H7 (cell line): ENCODE results near the gene AKR7A2. TPM values are rescaled to one million over a fixed set of nuclear protein-coding genes. Genes with fewer than 3 reads are reported as not detected.
A peak's percentile ranks its signal among the peaks of the same experiment; 100 is the strongest.

Experiments
- DNase-seq: peaks from one replicate; pipeline ENCODE4 v3.0.0; 2012
- H3K27me3 ChIP-seq: 2 replicates; pipeline ENCODE4 v1.6.0; 2011; ENCODE audit warnings: mild to moderate bottlenecking, low read length; ENCODE audit not compliant: control insufficient read depth, insufficient read depth
- H3K36me3 ChIP-seq: replicated peaks from 2 replicates; pipeline ENCODE4 v1.5.1; 2011; ENCODE audit warnings: low read length; ENCODE audit not compliant: control insufficient read depth, insufficient read depth
- H3K4me3 ChIP-seq: 2 replicates; pipeline ENCODE4 v1.5.1; 2011; ENCODE audit warnings: low read depth, mild to moderate bottlenecking, control low read depth, low read length, moderate library complexity; ENCODE audit not compliant: insufficient read depth
- total RNA-seq: library from RNA; depleted of rRNA; stranded (reverse); fragments of >200 nt; shearing (Covaris generic); gene quantifications from 2 replicates; pipeline ENCODE4 v1.2.3, GENCODE V29; 2014

Gene AKR7A2
- total RNA-seq, 1 experiment from 2014 or later, result 92.4 TPM

GRCh38 chr1:19338323-19338762 is 26.4 kb upstream of the AKR7A2 start:
- DNase-seq, result peak; percentile 93
- H3K4me3 ChIP-seq, result peak overlapping the region; percentile 14

GRCh38 chr1:19337289-19337688 is 25.3 kb upstream of the AKR7A2 start:
- DNase-seq, result no peak
- peaks cover 5% of the 10 kb centered on the region for H3K36me3 ChIP-seq
- no peak overlapping the region for H3K4me3 ChIP-seq
- H3K27me3 ChIP-seq, result no peaks in the 10 kb centered on the region

More at GRCh38 chr1:19338323-19338762, 26.4 kb upstream of the AKR7A2 start:
- H3K36me3 ChIP-seq, result peaks cover 5% of the 10 kb centered on the region
- H3K27me3 ChIP-seq, result no peaks in the 10 kb centered on the region

GRCh38 chr1:19336543-19336942 is 24.6 kb upstream of the AKR7A2 start:
- Histone ChIP-seq H3K27me3 (no peaks in the 10 kb centered on the region), H3K4me3 (no peak overlapping the region), H3K36me3 (peaks cover 5% of the 10 kb centered on the region)
- DNase-seq, result no peak

- H3K4me3 ChIP-seq, result no peak overlapping the region
- H3K36me3 ChIP-seq, result no peaks in the 10 kb centered on the region
- DNase-seq, result no peak
- H3K27me3 ChIP-seq, result no peaks in the 10 kb centered on the region
Observed at GRCh38 chr1:19333587-19334354, 21.8 kb upstream of the AKR7A2 start.

GRCh38 chr1:19332832-19333231 is 20.9 kb upstream of the AKR7A2 start:
- no peaks in the 10 kb centered on the region for H3K27me3 ChIP-seq
- DNase-seq, result no peak
- no peak overlapping the region for H3K4me3 ChIP-seq
- H3K36me3 ChIP-seq, result peaks cover 1% of the 10 kb centered on the region; the same call in 1 of the 2 replicates

GRCh38 chr1:19331262-19331878 is 19.4 kb upstream of the AKR7A2 start:
- no peak overlapping the region for H3K4me3 ChIP-seq
- no peak for DNase-seq
- peaks cover 6% of the 10 kb centered on the region for H3K36me3 ChIP-seq
- no peaks in the 10 kb centered on the region for H3K27me3 ChIP-seq

- H3K36me3 ChIP-seq, result peaks cover 9% of the 10 kb centered on the region
Observed at GRCh38 chr1:19330449-19331135, 18.6 kb upstream of the AKR7A2 start.

GRCh38 chr1:19329611-19330010 is 17.7 kb upstream of the AKR7A2 start:
- DNase-seq, result no peak
- Histone ChIP-seq H3K27me3 (no peaks in the 10 kb centered on the region), H3K4me3 (no peak overlapping the region)

More at GRCh38 chr1:19330449-19331135, 18.6 kb upstream of the AKR7A2 start:
- no peak for DNase-seq
- no peak overlapping the region for H3K4me3 ChIP-seq
- H3K27me3 ChIP-seq, result no peaks in the 10 kb centered on the region

GRCh38 chr1:19329188-19329587 is 17.2 kb upstream of the AKR7A2 start:
- Histone ChIP-seq H3K27me3 (no peaks in the 10 kb centered on the region), H3K36me3 (peaks cover 10% of the 10 kb centered on the region), H3K4me3 (no peak overlapping the region)
- no peak for DNase-seq

More at GRCh38 chr1:19329611-19330010, 17.7 kb upstream of the AKR7A2 start:
- H3K36me3 ChIP-seq, result peaks cover 10% of the 10 kb centered on the region

- Histone ChIP-seq H3K27me3 (no peaks in the 10 kb centered on the region), H3K36me3 (peaks cover 12% of the 10 kb centered on the region), H3K4me3 (no peak overlapping the region)
- DNase-seq, result no peak
Observed at GRCh38 chr1:19328486-19328885, 16.5 kb upstream of the AKR7A2 start.

GRCh38 chr1:19327736-19328135 is 15.8 kb upstream of the AKR7A2 start:
- DNase-seq, result no peak

GRCh38 chr1:19327301-19327700 is 15.4 kb upstream of the AKR7A2 start:
- no peak for DNase-seq

More at GRCh38 chr1:19327736-19328135, 15.8 kb upstream of the AKR7A2 start:
- Histone ChIP-seq H3K4me3 (no peak overlapping the region), H3K27me3 (no peaks in the 10 kb centered on the region), H3K36me3 (peaks cover 12% of the 10 kb centered on the region)

GRCh38 chr1:19326748-19327065 is 14.8 kb upstream of the AKR7A2 start:
- DNase-seq, result no peak
- Histone ChIP-seq H3K27me3 (no peaks in the 10 kb centered on the region), H3K4me3 (no peak overlapping the region), H3K36me3 (peaks cover 12% of the 10 kb centered on the region)

More at GRCh38 chr1:19327301-19327700, 15.4 kb upstream of the AKR7A2 start:
- peaks cover 12% of the 10 kb centered on the region for H3K36me3 ChIP-seq
- no peaks in the 10 kb centered on the region for H3K27me3 ChIP-seq
- no peak overlapping the region for H3K4me3 ChIP-seq

- Histone ChIP-seq H3K27me3 (no peaks in the 10 kb centered on the region), H3K4me3 (no peak overlapping the region), H3K36me3 (peaks cover 12% of the 10 kb centered on the region)
- no peak for DNase-seq
Observed at GRCh38 chr1:19325958-19326747, 14.2 kb upstream of the AKR7A2 start.
